ENCODE results near the gene EEF1AKMT1. TPM values are rescaled to one million over a fixed set of nuclear protein-coding genes. Genes with fewer than 3 reads are reported as not detected.

The EEF1AKMT1 gene
- total and polyA plus RNA-seq, 7 donors = 5.8 to 17.8 (median 10.0) TPM

DNA sequence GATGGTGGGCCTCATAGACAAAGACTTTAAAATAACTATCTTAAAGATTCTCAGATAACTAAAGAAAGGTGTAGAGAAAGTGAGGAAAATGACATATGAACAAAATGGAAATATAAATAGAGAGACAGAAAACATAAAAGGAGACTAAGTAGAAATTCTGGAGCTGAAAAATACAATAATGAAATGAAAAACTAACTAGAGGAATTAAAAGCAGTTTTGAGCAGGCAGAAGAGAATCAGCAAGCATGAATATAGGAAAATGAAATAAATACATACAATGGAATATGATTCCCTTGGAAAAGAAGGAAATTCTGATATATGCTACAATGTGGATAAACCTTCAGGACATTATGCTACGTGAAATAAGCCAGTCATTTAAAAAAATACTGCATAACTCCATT is 3.9 kb downstream of the EEF1AKMT1 start:
- H3K36me3 ChIP-seq = no peaks in the 10 kb centered on the region
- H3K4me3 ChIP-seq = no peak overlapping the region
- 92 to 99% methylated on average over 1 of the region's 1 CpG for WGBS, 2 donors
- H3K4me1 ChIP-seq = peaks cover 0 to 15% (median 9%) of the 10 kb centered on the region in 4 donors
- H3K27ac ChIP-seq = no peak overlapping the region
- no peak for TF ChIP-seq POLR2A (IDR thresholded peaks at IDR 0.05)
- TF ChIP-seq EP300 (IDR thresholded peaks at IDR 0.05) = no peak
- TF ChIP-seq POLR2AphosphoS5 (IDR thresholded peaks at IDR 0.05) = no peak
- TF ChIP-seq, protein P1, sequence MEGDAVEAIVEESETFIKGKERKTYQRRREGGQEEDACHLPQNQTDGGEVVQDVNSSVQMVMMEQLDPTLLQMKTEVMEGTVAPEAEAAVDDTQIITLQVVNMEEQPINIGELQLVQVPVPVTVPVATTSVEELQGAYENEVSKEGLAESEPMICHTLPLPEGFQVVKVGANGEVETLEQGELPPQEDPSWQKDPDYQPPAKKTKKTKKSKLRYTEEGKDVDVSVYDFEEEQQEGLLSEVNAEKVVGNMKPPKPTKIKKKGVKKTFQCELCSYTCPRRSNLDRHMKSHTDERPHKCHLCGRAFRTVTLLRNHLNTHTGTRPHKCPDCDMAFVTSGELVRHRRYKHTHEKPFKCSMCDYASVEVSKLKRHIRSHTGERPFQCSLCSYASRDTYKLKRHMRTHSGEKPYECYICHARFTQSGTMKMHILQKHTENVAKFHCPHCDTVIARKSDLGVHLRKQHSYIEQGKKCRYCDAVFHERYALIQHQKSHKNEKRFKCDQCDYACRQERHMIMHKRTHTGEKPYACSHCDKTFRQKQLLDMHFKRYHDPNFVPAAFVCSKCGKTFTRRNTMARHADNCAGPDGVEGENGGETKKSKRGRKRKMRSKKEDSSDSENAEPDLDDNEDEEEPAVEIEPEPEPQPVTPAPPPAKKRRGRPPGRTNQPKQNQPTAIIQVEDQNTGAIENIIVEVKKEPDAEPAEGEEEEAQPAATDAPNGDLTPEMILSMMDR (IDR thresholded peaks at IDR 0.05) = no peak
- no peak for DNase-seq
- intact Hi-C loops (cut with DNase I) = loop anchor here (5.0 to 10.0 kb wide), 3 partner anchors 57 to 905 kb away; partner anchors contain the start of gene ZMYM5
- H3K9me3 ChIP-seq = no peaks in the 10 kb centered on the region
- no peaks in the 10 kb centered on the region for H3K27me3 ChIP-seq

DNA sequence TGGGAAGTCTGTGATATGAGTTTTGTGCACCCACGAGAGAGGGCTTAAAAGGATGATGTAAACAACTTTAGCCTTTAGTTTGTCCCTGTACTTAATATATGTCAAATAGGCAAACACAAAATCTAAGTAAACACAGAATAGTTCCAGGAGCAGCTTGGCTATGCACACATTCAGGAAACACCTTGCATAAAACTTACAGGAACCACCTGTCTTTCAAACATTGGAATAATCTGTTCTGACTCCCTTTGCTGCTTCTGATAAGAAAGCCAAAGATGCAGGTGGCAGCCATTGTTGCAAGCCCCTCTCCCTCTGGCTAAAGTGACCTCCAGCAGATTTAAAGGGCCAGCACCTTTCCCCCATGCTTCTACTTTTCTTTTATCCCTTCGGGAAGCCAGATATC is 4.7 kb downstream of the EEF1AKMT1 start:
- Histone ChIP-seq H3K27ac (no peak overlapping the region), H3K27me3 (no peaks in the 10 kb centered on the region), H3K36me3 (no peaks in the 10 kb centered on the region), H3K4me3 (no peak overlapping the region), H3K9me3 (no peaks in the 10 kb centered on the region), H3K4me1 (peaks cover 0 to 11% (median 9%) of the 10 kb centered on the region in 4 donors)
- no peak for TF ChIP-seq EP300 (IDR thresholded peaks at IDR 0.05)
- TF ChIP-seq POLR2A (IDR thresholded peaks at IDR 0.05) = no peak
- TF ChIP-seq, protein P1 (IDR thresholded peaks at IDR 0.05) = no peak
- no peak for TF ChIP-seq POLR2AphosphoS5 (IDR thresholded peaks at IDR 0.05)
- intact Hi-C loops (cut with DNase I) = no loop called here
- DNase-seq = no peak
- 69 to 77% methylated on average over 2 of the region's 2 CpGs for WGBS, 2 donors

DNA sequence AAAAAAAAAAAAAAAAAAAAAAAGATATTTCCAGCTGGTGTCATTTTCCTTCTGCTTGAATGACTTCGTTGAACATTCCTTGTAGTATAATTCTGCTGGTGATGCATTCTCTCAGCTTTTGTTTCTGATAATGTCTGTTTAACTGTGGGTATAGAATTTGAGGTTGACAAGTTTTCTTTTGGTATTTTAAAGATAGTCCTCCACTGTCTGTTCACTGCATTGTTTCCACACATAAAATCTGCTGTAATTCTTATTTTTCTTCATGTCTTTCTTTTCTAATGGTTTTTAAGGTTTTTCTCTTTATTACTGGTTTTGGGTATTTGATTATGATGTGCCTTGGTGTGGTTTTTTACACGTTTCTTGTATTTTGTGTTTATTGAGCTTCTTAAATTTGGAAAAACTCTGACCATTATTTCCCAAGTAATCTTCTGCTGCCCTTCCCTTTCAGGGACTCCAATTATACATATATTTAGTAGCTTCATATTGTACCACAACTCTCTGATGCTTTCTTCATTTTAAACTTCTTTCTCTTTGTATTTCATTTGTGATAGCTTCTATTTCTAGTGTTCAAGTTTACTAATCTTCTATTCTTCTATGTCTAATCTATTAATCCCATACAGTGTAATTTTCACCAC is 6.3 kb downstream of the EEF1AKMT1 start:
- H3K4me3 ChIP-seq = no peak overlapping the region
- 93 to 95% methylated on average over 2 of the region's 2 CpGs for WGBS, 2 donors
- H3K27me3 ChIP-seq = no peaks in the 10 kb centered on the region
- intact Hi-C loops (cut with DNase I) = no loop called here
- no peak for DNase-seq
- TF ChIP-seq, protein P1 (IDR thresholded peaks at IDR 0.05) = no peak
- TF ChIP-seq POLR2A (IDR thresholded peaks at IDR 0.05) (no peak), EP300 (IDR thresholded peaks at IDR 0.05) (no peak), POLR2AphosphoS5 (IDR thresholded peaks at IDR 0.05) (no peak)
- no peaks in the 10 kb centered on the region for H3K9me3 ChIP-seq
- peaks cover 0 to 4% (median 2%) of the 10 kb centered on the region in 4 donors for H3K4me1 ChIP-seq
- no peak overlapping the region for H3K27ac ChIP-seq
- no peaks in the 10 kb centered on the region for H3K36me3 ChIP-seq

DNA sequence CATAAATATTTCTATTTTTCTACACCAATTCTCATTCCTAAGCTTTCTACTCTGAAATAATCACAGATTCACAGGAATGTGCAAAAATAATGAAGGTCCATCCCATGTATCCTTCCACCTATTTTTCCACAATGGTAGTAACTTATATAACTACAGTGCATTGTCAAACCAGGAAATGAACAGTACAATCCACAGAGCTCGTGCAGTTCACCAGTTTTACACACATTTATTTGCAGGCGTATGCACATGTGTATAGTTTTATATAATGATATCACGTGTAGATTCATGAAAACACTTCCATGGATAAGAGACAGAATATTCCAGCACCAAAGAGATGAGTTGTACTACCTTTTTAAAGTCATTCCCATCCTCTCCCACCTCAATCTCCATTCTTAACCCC is 12.9 kb downstream of the EEF1AKMT1 start:
- no peak for DNase-seq
- H3K27me3 ChIP-seq = no peaks in the 10 kb centered on the region
- TF ChIP-seq, protein P1 (IDR thresholded peaks at IDR 0.05) = no peak
- TF ChIP-seq EP300 (IDR thresholded peaks at IDR 0.05) = no peak
- no peak for TF ChIP-seq POLR2A (IDR thresholded peaks at IDR 0.05)
- TF ChIP-seq POLR2AphosphoS5 (IDR thresholded peaks at IDR 0.05) = no peak
- H3K4me3 ChIP-seq = no peak overlapping the region
- H3K36me3 ChIP-seq = peaks cover 0 to 3% (median 0%) of the 10 kb centered on the region in 4 donors
- intact Hi-C loops (cut with DNase I) = no loop called here
- no peak overlapping the region for H3K27ac ChIP-seq
- WGBS, 2 donors = 44 to 80% methylated on average over 3 of the region's 3 CpGs
- peaks cover 0 to 4% (median 0%) of the 10 kb centered on the region in 4 donors for H3K9me3 ChIP-seq
- no peaks in the 10 kb centered on the region for H3K4me1 ChIP-seq

DNA sequence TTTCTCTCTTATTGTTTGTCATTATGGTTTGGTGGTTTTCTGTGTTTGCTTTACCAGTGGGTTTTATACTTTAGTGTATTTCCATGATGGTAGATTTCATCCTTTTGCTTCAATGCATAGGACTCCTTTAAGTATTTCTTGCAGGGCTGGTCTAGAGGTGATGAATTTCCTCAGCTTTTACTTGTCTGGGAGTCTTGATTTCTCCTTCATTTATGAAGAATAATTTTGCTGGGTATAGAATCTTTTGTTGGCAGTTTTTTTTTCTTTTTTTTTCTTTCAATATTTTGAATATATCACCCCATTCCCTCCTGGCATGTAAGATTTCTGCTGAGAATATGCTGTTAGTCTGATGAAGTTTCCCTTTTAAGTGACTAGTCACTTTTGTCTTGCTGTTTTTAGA is 19.8 kb downstream of the EEF1AKMT1 start:
- TF ChIP-seq EP300 (IDR thresholded peaks at IDR 0.05) = no peak
- no peak for TF ChIP-seq POLR2A (IDR thresholded peaks at IDR 0.05)
- TF ChIP-seq, protein P1 (IDR thresholded peaks at IDR 0.05) = no peak
- TF ChIP-seq POLR2AphosphoS5 (IDR thresholded peaks at IDR 0.05) = no peak
- intact Hi-C loops (cut with DNase I) = no loop called here

More for the DNA sequence above, 19.8 kb downstream of the EEF1AKMT1 start:
- Histone ChIP-seq H3K27me3 (no peaks in the 10 kb centered on the region), H3K36me3 (peaks cover 0 to 3% (median 0%) of the 10 kb centered on the region in 4 donors), H3K27ac (no peak overlapping the region), H3K4me3 (no peak overlapping the region), H3K9me3 (peaks cover 0 to 13% (median 4%) of the 10 kb centered on the region in 4 donors), H3K4me1 (no peaks in the 10 kb centered on the region)
- no peak for DNase-seq

Measured in sigmoid colon (tissue), 7 donors.